Measurements from ENCODE around the gene CFAP20DC.

- TF ChIP-seq CTCF (IDR thresholded peaks at IDR 0.05; ENCODE audit: low read depth, low read length) (no peak), MYC (IDR thresholded peaks at IDR 0.05; ENCODE audit: low read depth, low read length) (no peak), POLR2A (IDR thresholded peaks at IDR 0.05; ENCODE audit: extremely low read depth, insufficient read length) (no peak)
Measured at GRCh38 chr3:58707390-58707930, 342.4 kb downstream of the CFAP20DC start.
